T-helper 1 cell (primary cell): ENCODE results near the gene DTL.

Source experiments
- DNase-seq, 5 donors: peaks; one replicate each; pipeline ENCODE4 v3.0.0-alpha.2; 2012 to 2020

Gene DTL

GRCh38 chr1:212098310-212098709, 62.8 kb downstream of the DTL start:
- DNase-seq = no peak

- no peak for DNase-seq
These were observed 63.2 kb downstream of the DTL start for GRCh38 chr1:212098771-212099170.

GRCh38 chr1:212101251-212101650, 65.7 kb downstream of the DTL start:
- no peak for DNase-seq

- no peak for DNase-seq
These were observed 66.2 kb downstream of the DTL start for GRCh38 chr1:212101735-212102134.

- DNase-seq = no peak
These were observed 69.2 kb downstream of the DTL start for GRCh38 chr1:212104586-212105325.

- no peak for DNase-seq
These were observed 70.8 kb downstream of the DTL start for GRCh38 chr1:212106286-212106792.

GRCh38 chr1:212107481-212107880, 71.9 kb downstream of the DTL start:
- no peak for DNase-seq

- no peak for DNase-seq
These were observed 72.6 kb downstream of the DTL start for GRCh38 chr1:212108187-212108586.

- DNase-seq = no peak
These were observed 73.4 kb downstream of the DTL start for GRCh38 chr1:212108981-212109380.

GRCh38 chr1:212109728-212110127, 74.2 kb downstream of the DTL start:
- no peak for DNase-seq

- no peak for DNase-seq
These were observed 75.1 kb downstream of the DTL start for GRCh38 chr1:212110617-212111016.

- no peak for DNase-seq
These were observed 76.0 kb downstream of the DTL start for GRCh38 chr1:212111536-212111935.

GRCh38 chr1:212113706-212114105, 78.2 kb downstream of the DTL start:
- DNase-seq = no peak

GRCh38 chr1:212118167-212118871, 82.8 kb downstream of the DTL start:
- no peak for DNase-seq

- DNase-seq = no peak
These were observed 83.3 kb downstream of the DTL start for GRCh38 chr1:212118872-212119260.

GRCh38 chr1:212119397-212119837, 83.9 kb downstream of the DTL start:
- no peak for DNase-seq

- no peak for DNase-seq
These were observed 84.3 kb downstream of the DTL start for GRCh38 chr1:212119863-212120262.

GRCh38 chr1:212121779-212122178, 86.2 kb downstream of the DTL start:
- no peak for DNase-seq

GRCh38 chr1:212124690-212125582, 89.4 kb downstream of the DTL start:
- peak in 1 of 5 donors; percentile 20 for DNase-seq

- no peak for DNase-seq
These were observed 90.1 kb downstream of the DTL start for GRCh38 chr1:212125654-212126053.

- DNase-seq = no peak
These were observed 91.7 kb downstream of the DTL start for GRCh38 chr1:212127221-212127620.

- no peak for DNase-seq
These were observed 94.2 kb downstream of the DTL start for GRCh38 chr1:212129781-212130180.

- no peak for DNase-seq
These were observed 96.5 kb downstream of the DTL start for GRCh38 chr1:212132025-212132424.
